IMR-90 (cell line): ENCODE data around the gene TRAPPC4. TPM values are rescaled to one million over a fixed set of nuclear protein-coding genes. Genes with fewer than 3 reads are reported as not detected.

Experiments
- ATAC-seq: fragments of 200-7000 bp; cut with Tn5 transposase; 2 replicates; pipeline ENCODE4 v1.9.1; 2020; ENCODE audit warnings: low read depth, mild to moderate bottlenecking, moderate library complexity
- BruUV-seq: library from RNA; stranded (reverse); fragments of 400-500 nt; replicated peaks from 2 replicates; lab custom pipeline; 2021; lab: Mats Ljungman, UMichigan
- CTCF ChIA-PET: fragments of 300-600 bp; formaldehyde crosslinking; extraction: SDS; loops from one replicate; lab custom pipeline; 2021; ENCODE audit warnings: antibody characterized with exemption; lab: Yijun Ruan, JAX
- POLR2A ChIA-PET: fragments of 300-600 bp; sonication (Branson Sonifier 250); formaldehyde crosslinking; loops from one replicate; lab custom pipeline; 2022; ENCODE audit warnings: antibody characterized with exemption; ENCODE audit not compliant: unreplicated experiment; lab: Charles Lee
- DNase-seq: peaks from one replicate; pipeline ENCODE4 v3.0.0; 2013
- H2AFZ ChIP-seq: replicated peaks from 2 replicates; pipeline ENCODE3; 2013; ENCODE audit warnings: low read length, mild to moderate bottlenecking; ENCODE audit not compliant: poor library complexity
- H2AK5ac ChIP-seq: 2 replicates; pipeline ENCODE4 v1.6.1; 2013; ENCODE audit warnings: low read depth, low read length, inconsistent platforms
- H2AK9ac ChIP-seq: replicated peaks from 2 replicates; pipeline ENCODE3; 2013; ENCODE audit warnings: mild to moderate bottlenecking, low read depth, low read length, moderate library complexity; ENCODE audit not compliant: poor library complexity
- H2BK120ac ChIP-seq: 2 replicates; pipeline ENCODE4 v1.6.1; 2013; ENCODE audit warnings: low read depth, low read length, inconsistent platforms
- H2BK15ac ChIP-seq: 3 replicates; pipeline ENCODE4 v1.6.1; 2013; ENCODE audit warnings: low read depth, low read length, inconsistent platforms
- H2BK20ac ChIP-seq: 2 replicates; pipeline ENCODE4 v1.6.1; 2013; ENCODE audit warnings: low read depth, mild to moderate bottlenecking, inconsistent platforms, low read length, moderate library complexity
- H2BK5ac ChIP-seq: 2 replicates; pipeline ENCODE4 v1.6.1; 2013; ENCODE audit warnings: mild to moderate bottlenecking, low read depth, low read length, inconsistent platforms; ENCODE audit not compliant: poor library complexity, severe bottlenecking
- H3K14ac ChIP-seq: replicated peaks from 2 replicates; pipeline ENCODE4 v1.6.1; 2013; ENCODE audit warnings: low read depth, low read length, inconsistent platforms
- H3K18ac ChIP-seq: 2 replicates; pipeline ENCODE4 v1.6.1; 2013; ENCODE audit warnings: low read depth, low read length, control low read depth
- H3K23ac ChIP-seq: 2 replicates; pipeline ENCODE4 v1.6.1; 2013; ENCODE audit warnings: low read depth, low read length, inconsistent platforms
- H3K27ac ChIP-seq: 2 replicates; pipeline ENCODE4 v1.5.1; 2013; ENCODE audit warnings: mild to moderate bottlenecking, control low read depth, low read length; ENCODE audit not compliant: insufficient read depth
- H3K27me3 ChIP-seq: 2 replicates; pipeline ENCODE4 v1.6.1; 2013; ENCODE audit warnings: low read length; ENCODE audit not compliant: control insufficient read depth, insufficient read depth
- H3K36me3 ChIP-seq: 2 replicates; pipeline ENCODE4 v1.6.1; 2013; ENCODE audit warnings: low read length, mixed read lengths; ENCODE audit not compliant: control insufficient read depth, insufficient read depth
- H3K4ac ChIP-seq: 2 replicates; pipeline ENCODE4 v1.6.1; 2013; ENCODE audit warnings: low read depth, low read length, inconsistent platforms
- H3K4me1 ChIP-seq: 2 replicates; pipeline ENCODE4 v1.6.1; 2013; ENCODE audit warnings: low read length, mixed read lengths; ENCODE audit not compliant: control insufficient read depth, insufficient read depth
- H3K4me2 ChIP-seq: 2 replicates; pipeline ENCODE4 v1.6.1; 2013; ENCODE audit warnings: low read depth, mild to moderate bottlenecking, control low read depth, low read length, moderate library complexity
- H3K4me3 ChIP-seq: 2 replicates; pipeline ENCODE4 v1.5.1; 2013; ENCODE audit warnings: low read depth, mild to moderate bottlenecking, control low read depth, low read length, moderate library complexity; ENCODE audit not compliant: insufficient read depth
- H3K56ac ChIP-seq: 2 replicates; pipeline ENCODE4 v1.6.1; 2013; ENCODE audit warnings: low read length, inconsistent platforms; ENCODE audit not compliant: insufficient read depth; ENCODE audit errors: extremely low read depth
- H3K79me1 ChIP-seq, 2 experiments: 2 replicates each; pipeline ENCODE4 v1.6.1; 2013; ENCODE audit warnings: low read length in 2 of 2, inconsistent platforms in 1 of 2, low read depth in 1 of 2
- H3K9ac ChIP-seq: 2 replicates; pipeline ENCODE4 v1.6.1; 2013; ENCODE audit warnings: low read depth, low read length, control low read depth
- H3K9me1 ChIP-seq: 2 replicates; pipeline ENCODE4 v1.6.1; 2013; ENCODE audit warnings: low read length, inconsistent platforms; ENCODE audit not compliant: insufficient read depth
- H3K9me3 ChIP-seq: 2 replicates; pipeline ENCODE4 v1.6.1; 2013; ENCODE audit warnings: low read length; ENCODE audit not compliant: control insufficient read depth, insufficient read depth
- H4K20me1 ChIP-seq: 2 replicates; pipeline ENCODE4 v1.6.1; 2013; ENCODE audit warnings: low read length, inconsistent platforms; ENCODE audit not compliant: insufficient read depth
- H4K5ac ChIP-seq: 2 replicates; pipeline ENCODE4 v1.6.1; 2013; ENCODE audit warnings: mild to moderate bottlenecking, low read depth, low read length, control low read depth
- H4K8ac ChIP-seq, 2 experiments: 2 replicates each; pipeline ENCODE4 v1.6.1; 2013; ENCODE audit warnings: low read depth in 2 of 2, low read length in 2 of 2, control low read depth in 1 of 2, inconsistent platforms in 1 of 2
- H4K91ac ChIP-seq: 2 replicates; pipeline ENCODE4 v1.6.1; 2013; ENCODE audit warnings: low read depth, low read length, inconsistent platforms; ENCODE audit not compliant: insufficient read depth
- BHLHE40 ChIP-seq: fragments of 150-350 bp; IDR thresholded peaks from 2 replicates; pipeline ENCODE4 v1.6.1; 2016; ENCODE audit warnings: mild to moderate bottlenecking, low read depth, low read length
- CEBPB ChIP-seq: IDR thresholded peaks from 2 replicates; pipeline ENCODE4 v1.6.1; 2012; ENCODE audit warnings: low read depth, low read length, improper control_type of control experiment
- CHD1 ChIP-seq: IDR thresholded peaks from 2 replicates; pipeline ENCODE4 v1.6.1; 2012; ENCODE audit warnings: low read depth, low read length, improper control_type of control experiment
- ELK1 ChIP-seq: fragments of 150-350 bp; IDR thresholded peaks from 2 replicates; pipeline ENCODE4 v1.6.1; 2016; ENCODE audit warnings: low read depth, mild to moderate bottlenecking, low read length, moderate library complexity, borderline replicate concordance
- FOS ChIP-seq: fragments of 150-350 bp; IDR thresholded peaks from 2 replicates; pipeline ENCODE4 v1.6.1; 2016; ENCODE audit warnings: low read depth, low read length
- MAZ ChIP-seq: IDR thresholded peaks from 2 replicates; pipeline ENCODE4 v1.6.1; 2012; ENCODE audit warnings: low read depth, mild to moderate bottlenecking, low read length, improper control_type of control experiment, moderate library complexity, borderline replicate concordance
- NFE2L2 ChIP-seq: fragments of 150-350 bp; IDR thresholded peaks from 2 replicates; pipeline ENCODE4 v1.6.1; 2016; ENCODE audit warnings: low read depth, mild to moderate bottlenecking, low read length
- POLR2A ChIP-seq: IDR thresholded peaks from 2 replicates; pipeline ENCODE4 v1.6.1; 2012; ENCODE audit warnings: mild to moderate bottlenecking, low read depth, low read length
- RAD21 ChIP-seq: IDR thresholded peaks from 2 replicates; pipeline ENCODE4 v1.6.1; 2012; ENCODE audit warnings: low read length, improper control_type of control experiment
- RCOR1 ChIP-seq: IDR thresholded peaks from 2 replicates; pipeline ENCODE4 v1.6.1; 2012; ENCODE audit warnings: mild to moderate bottlenecking, low read length, improper control_type of control experiment; ENCODE audit not compliant: insufficient replicate concordance
- RFX5 ChIP-seq: IDR thresholded peaks from 2 replicates; pipeline ENCODE4 v1.8.0; 2012; ENCODE audit warnings: low read depth, mild to moderate bottlenecking, low read length, moderate library complexity
- SMC3 ChIP-seq: fragments of 150-350 bp; IDR thresholded peaks from 2 replicates; pipeline ENCODE4 v1.6.1; 2016; ENCODE audit warnings: low read depth, mild to moderate bottlenecking, antibody characterized with exemption, low read length, moderate library complexity
- WGBS, 2 experiments: methylation state at CpG; one replicate each; pipeline versions ENCODE4 v1.1.5 to v1.1.7; 2013; ENCODE audit warnings: missing lambda C conversion rate in 2 of 2; ENCODE audit not compliant: insufficient read length in 1 of 2; ENCODE audit errors: extremely low coverage in 2 of 2; 5-methylcytosine and 5-hydroxymethylcytosine counted together
- dilution Hi-C: fragments of 300-500 bp; cut with HindIII; formaldehyde crosslinking; loops from one replicate; pipeline ENCODE4 v1.14.3; 2018; ENCODE audit warnings: low sequenced_read_pairs; ENCODE audit not compliant: unreplicated experiment
- in situ Hi-C: fragments of 300-500 bp; cut with MboI; formaldehyde crosslinking; loops from 3 replicates; pipeline ENCODE4 v1.14.3; 2019; ENCODE audit warnings: low sequenced_read_pairs, inconsistent platforms, mixed read lengths
- intact Hi-C: fragments of 100-400 bp; cut with micrococcal nuclease; formaldehyde crosslinking; loops from 2 replicates; pipeline ENCODE4 v1.10.0; 2022
- polyA plus RNA-seq, 3 experiments: library from polyadenylated mRNA; depleted of rRNA; stranded (reverse); fragments of >200 nt; gene quantifications; 2 replicates each; pipeline ENCODE4 v1.2.3, GENCODE V29; 2012; ENCODE audit warnings: low replicate concordance in 1 of 3
- total RNA-seq: library from RNA; depleted of rRNA; stranded (reverse); fragments of >200 nt; gene quantifications from 2 replicates; pipeline ENCODE4 v1.2.3, GENCODE V29; 2012

Gene TRAPPC4
- total and polyA plus RNA-seq, 2 of the 4 experiments (the other 2 are of a cell fraction): 102 to 162 TPM

GRCh38 chr11:119044708-119045107 lies 26.1 kb downstream of the TRAPPC4 start:
- Histone ChIP-seq H3K27ac (no peak overlapping the region), H3K9me1 (no peaks in the 10 kb centered on the region), H2BK20ac (no peak overlapping the region), H2BK120ac (no peak overlapping the region), H3K4me2 (no peak overlapping the region), H2BK15ac (no peak overlapping the region), H3K23ac (no peak overlapping the region), H4K91ac (no peak overlapping the region), H2BK5ac (no peak overlapping the region), H3K4me3 (no peak overlapping the region), H3K4me1 (no peaks in the 10 kb centered on the region), H4K8ac (no peak overlapping the region), H2AK5ac (no peak overlapping the region), H3K14ac (no peak overlapping the region), H3K36me3 (peaks cover 44% of the 10 kb centered on the region), H3K9me3 (no peaks in the 10 kb centered on the region), H3K9ac (no peak overlapping the region), H2AK9ac (no peak overlapping the region), H4K5ac (no peak overlapping the region), H2AFZ (no peak overlapping the region), H3K79me1 (no peaks in the 10 kb centered on the region), H3K56ac (no peak overlapping the region), H3K4ac (no peak overlapping the region), H4K20me1 (no peaks in the 10 kb centered on the region; the same call in 1 of the 2 replicates), H3K18ac (no peak overlapping the region), H3K27me3 (no peaks in the 10 kb centered on the region)
- dilution Hi-C loops (no loop called here), intact Hi-C loops (no loop called here), in situ Hi-C loops (no loop called here)
- ChIA-PET CTCF (no interaction called here), POLR2A (interaction anchor here (0.6 kb wide), 1 partner anchor 10 kb away, joined by 8 read pairs; no protein-coding TSS in a partner anchor)
- ATAC-seq (no peak; the same call in 1 of the 2 replicates), DNase-seq (no peak)
- WGBS, 2 experiments: 88% methylated on average over 1 of the region's 6 CpGs; no CpG with 5 or more reads in 1 of the 2 experiments
- TF ChIP-seq RFX5: no peak
- no peak for TF ChIP-seq MAZ
- TF ChIP-seq POLR2A: no peak
- TF ChIP-seq FOS: no peak
- TF ChIP-seq ELK1: no peak
- no peak for TF ChIP-seq NFE2L2
- no peak for TF ChIP-seq RAD21
- TF ChIP-seq CHD1: no peak
- TF ChIP-seq RCOR1: no peak
- no peak for TF ChIP-seq CEBPB
- no peak for TF ChIP-seq SMC3
- TF ChIP-seq BHLHE40: no peak
- TSS peak; percentile 87 for BruUV-seq
